Cerebellar nuclear complex (tissue), 1 donor: Measurements from ENCODE around the gene PTPN23.
"Not testable (repeated sequence)": the region's sequence is repeated elsewhere in the genome, so short reads cannot be mapped to it uniquely, and the experiment has no call there.

Experiments
- DNase-seq, 2 experiments: peaks; one replicate each; lab custom pipeline; 2025; lab: John Stamatoyannopoulos, UW

PTPN23 gene

DNA sequence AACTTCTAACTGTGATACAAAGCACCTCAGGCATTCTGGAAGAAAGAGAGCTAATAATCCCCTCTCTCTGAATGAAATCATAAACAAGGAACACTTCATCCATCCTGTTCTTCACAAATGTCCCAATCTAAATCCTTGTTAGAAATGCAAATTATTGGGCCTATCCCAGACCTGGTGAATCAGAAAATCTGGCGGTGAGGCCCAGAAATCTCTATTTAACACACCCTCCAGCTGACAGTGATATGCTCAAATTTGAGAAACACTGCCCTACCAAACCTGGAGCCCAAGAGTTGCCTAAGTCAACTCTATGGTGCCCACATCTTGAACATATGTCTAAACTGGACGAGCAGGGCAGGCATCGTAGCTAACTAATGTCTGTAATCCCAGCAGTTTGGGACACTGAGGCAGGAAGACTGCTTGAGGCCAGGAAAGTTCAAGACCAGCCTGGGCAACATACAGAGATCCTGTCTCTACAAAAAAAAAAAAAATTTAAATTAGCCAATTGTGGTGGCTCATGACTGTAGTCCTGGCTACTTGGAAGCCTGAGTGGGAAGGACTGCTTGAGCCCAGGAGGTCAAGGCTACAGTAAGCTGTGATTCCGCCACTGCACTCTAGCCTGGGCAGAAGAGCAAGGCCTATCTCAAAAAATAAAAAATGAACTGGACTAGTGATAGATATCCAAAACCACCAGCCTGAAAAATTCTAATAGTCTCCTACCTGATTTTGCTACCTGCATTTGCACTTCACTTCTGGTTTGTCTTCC is 71.8 kb downstream of the PTPN23 start:
- DNase-seq, result no peak

GRCh38 chr3:47455806-47456452 is 75.1 kb downstream of the PTPN23 start:
- DNase-seq, result no peak

GRCh38 chr3:47456984-47457383 is 76.2 kb downstream of the PTPN23 start:
- DNase-seq, result no peak

- DNase-seq, result not testable (repeated sequence)
Observed at GRCh38 chr3:47459534-47460085, 78.8 kb downstream of the PTPN23 start.
